Neuronal stem cell (in vitro differentiated cells): ENCODE measurements around the gene COL2A1.

Experiments
- DNase-seq: peaks from one replicate; pipeline ENCODE4 v3.0.0-alpha.2; 2013; ENCODE audit warnings: low spot score
- H2AFZ ChIP-seq: one replicate; pipeline ENCODE4 v1.6.1; 2013; ENCODE audit warnings: mild to moderate bottlenecking, low read length, inconsistent platforms
- H2AK5ac ChIP-seq: 2 replicates; pipeline ENCODE4 v1.6.1; 2013; ENCODE audit warnings: low read depth, mild to moderate bottlenecking, inconsistent platforms, low read length, moderate library complexity, mixed read lengths
- H2BK120ac ChIP-seq: 2 replicates; pipeline ENCODE4 v1.6.1; 2013; ENCODE audit warnings: low read depth, mild to moderate bottlenecking, inconsistent platforms, low read length, moderate library complexity, mixed read lengths
- H2BK12ac ChIP-seq: one replicate; pipeline ENCODE4 v1.6.1; 2013; ENCODE audit warnings: low read length, inconsistent platforms
- H2BK15ac ChIP-seq: 2 replicates; pipeline ENCODE4 v1.6.1; 2013; ENCODE audit warnings: mild to moderate bottlenecking, low read length, inconsistent platforms, mixed read lengths
- H2BK5ac ChIP-seq: one replicate; pipeline ENCODE4 v1.6.1; 2013; ENCODE audit warnings: inconsistent platforms, mild to moderate bottlenecking, low read length, moderate library complexity
- H3K14ac ChIP-seq: one replicate; pipeline ENCODE4 v1.6.1; 2013; ENCODE audit warnings: low read length, inconsistent platforms
- H3K18ac ChIP-seq: 2 replicates; pipeline ENCODE4 v1.6.1; 2013; ENCODE audit warnings: low read length, inconsistent platforms
- H3K23ac ChIP-seq: 2 replicates; pipeline ENCODE4 v1.6.1; 2013; ENCODE audit warnings: low read depth, mild to moderate bottlenecking, mixed read lengths, low read length, inconsistent platforms; ENCODE audit not compliant: poor library complexity
- H3K27ac ChIP-seq: replicated peaks from 3 replicates; pipeline ENCODE4 v1.5.1; 2013; ENCODE audit warnings: low read length, inconsistent platforms
- H3K27me3 ChIP-seq, 3 experiments: 2 replicates each; pipeline ENCODE4 v1.6.1; 2013; ENCODE audit warnings: low read length in 3 of 3, mild to moderate bottlenecking in 2 of 3, inconsistent platforms in 1 of 3, low read depth in 1 of 3, mixed read lengths in 1 of 3, moderate library complexity in 1 of 3; ENCODE audit not compliant: control insufficient read depth in 3 of 3, insufficient read depth in 3 of 3
- H3K36me3 ChIP-seq, 2 donors: replicated peaks in 1 of 2; 2 replicates each; pipeline ENCODE4 v1.6.1; 2013; ENCODE audit warnings: low read length in 2 of 2; ENCODE audit not compliant: control insufficient read depth in 2 of 2, insufficient read depth in 2 of 2
- H3K4ac ChIP-seq: 2 replicates; pipeline ENCODE4 v1.6.1; 2013; ENCODE audit warnings: inconsistent platforms, mild to moderate bottlenecking, low read length, moderate library complexity
- H3K4me1 ChIP-seq, 2 donors: 1 replicate in 1 of 2; 2 replicates in 1 of 2; pipeline ENCODE4 v1.6.1; 2013; ENCODE audit warnings: low read length in 2 of 2, low read depth in 1 of 2; ENCODE audit not compliant: control insufficient read depth in 2 of 2, insufficient read depth in 1 of 2
- H3K4me2 ChIP-seq: one replicate; pipeline ENCODE4 v1.6.1; 2013; ENCODE audit warnings: mild to moderate bottlenecking, low read length, inconsistent platforms; ENCODE audit not compliant: insufficient read depth, poor library complexity, severe bottlenecking
- H3K4me3 ChIP-seq, 2 donors: 2 replicates each; pipeline ENCODE4 v1.5.1; 2013; ENCODE audit warnings: low read length in 2 of 2, mild to moderate bottlenecking in 2 of 2, inconsistent platforms in 1 of 2, moderate library complexity in 1 of 2
- H3K79me1 ChIP-seq: one replicate; pipeline ENCODE4 v1.6.1; 2013; ENCODE audit warnings: low read depth, mild to moderate bottlenecking, inconsistent platforms, low read length, moderate library complexity
- H3K9ac ChIP-seq: one replicate; pipeline ENCODE4 v1.6.1; 2013; ENCODE audit warnings: mild to moderate bottlenecking, low read depth, low read length, inconsistent platforms; ENCODE audit not compliant: poor library complexity
- H3K9me3 ChIP-seq, 2 donors: replicated peaks in 1 of 2; 2 replicates each; pipeline versions ENCODE3 to v1.6.1; 2013; ENCODE audit warnings: low read length in 2 of 2, mild to moderate bottlenecking in 2 of 2, inconsistent platforms in 1 of 2, low read depth in 1 of 2, mixed read lengths in 1 of 2, moderate library complexity in 1 of 2; ENCODE audit not compliant: control insufficient read depth in 2 of 2, insufficient read depth in 1 of 2
- H4K8ac ChIP-seq: one replicate; pipeline ENCODE4 v1.6.1; 2013; ENCODE audit warnings: low read depth, mild to moderate bottlenecking, inconsistent platforms, low read length, moderate library complexity
- H4K91ac ChIP-seq: one replicate; pipeline ENCODE4 v1.6.1; 2013; ENCODE audit warnings: low read length, low read depth, mild to moderate bottlenecking, inconsistent platforms; ENCODE audit not compliant: poor library complexity
- WGBS, 2 donors: extraction: QIAGEN DNeasy Blood & Tissue Kit; methylation state at CpG; one replicate each; pipeline ENCODE4 v1.1.7; 2013; ENCODE audit warnings: missing lambda C conversion rate in 2 of 2, mixed read lengths in 1 of 2; ENCODE audit not compliant: insufficient read length in 2 of 2, insufficient replicate concordance in 1 of 2; ENCODE audit errors: extremely low coverage in 2 of 2; 5-methylcytosine and 5-hydroxymethylcytosine counted together

The COL2A1 gene

DNA sequence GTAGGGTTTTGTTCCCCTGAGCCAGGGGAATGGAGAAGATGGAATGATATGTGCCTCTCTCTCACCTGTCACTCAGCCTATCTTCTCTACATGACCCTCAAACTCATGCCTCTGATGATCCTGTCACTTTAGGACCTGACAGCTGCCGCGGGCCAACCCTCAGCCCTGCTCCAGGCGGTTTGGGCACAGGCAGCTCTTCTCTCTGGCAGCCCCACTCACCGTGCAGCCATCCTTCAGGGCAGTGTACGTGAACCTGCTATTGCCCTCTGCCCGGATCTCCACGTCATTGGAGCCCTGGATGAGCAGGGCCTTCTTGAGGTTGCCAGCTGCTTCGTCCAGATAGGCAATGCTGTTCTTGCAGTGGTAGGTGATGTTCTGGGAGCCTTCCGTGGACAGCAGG, 30.4 kb downstream of the COL2A1 start:
- Histone ChIP-seq H3K79me1 (no peaks in the 10 kb centered on the region), H2AK5ac (no peak overlapping the region), H3K4ac (no peak overlapping the region), H4K8ac (no peak overlapping the region), H3K4me3 (no peak overlapping the region), H3K27me3 (no peaks in the 10 kb centered on the region), H3K9me3 (peaks cover 0 to 2% of the 10 kb centered on the region in 2 donors), H2BK120ac (no peak overlapping the region), H3K23ac (no peak overlapping the region), H3K27ac (no peak overlapping the region), H3K14ac (no peak overlapping the region), H2BK5ac (no peak overlapping the region), H2BK15ac (no peak overlapping the region), H2BK12ac (no peak overlapping the region), H2AFZ (no peak overlapping the region), H3K9ac (no peak overlapping the region), H4K91ac (no peak overlapping the region), H3K18ac (no peak overlapping the region), H3K4me2 (no peak overlapping the region), H3K36me3 (peaks cover 68 to 82% of the 10 kb centered on the region in 2 donors), H3K4me1 (no peaks in the 10 kb centered on the region)
- no peak for DNase-seq
- no CpG with 5 or more reads among the region's 9 CpGs for WGBS, 2 donors

DNA sequence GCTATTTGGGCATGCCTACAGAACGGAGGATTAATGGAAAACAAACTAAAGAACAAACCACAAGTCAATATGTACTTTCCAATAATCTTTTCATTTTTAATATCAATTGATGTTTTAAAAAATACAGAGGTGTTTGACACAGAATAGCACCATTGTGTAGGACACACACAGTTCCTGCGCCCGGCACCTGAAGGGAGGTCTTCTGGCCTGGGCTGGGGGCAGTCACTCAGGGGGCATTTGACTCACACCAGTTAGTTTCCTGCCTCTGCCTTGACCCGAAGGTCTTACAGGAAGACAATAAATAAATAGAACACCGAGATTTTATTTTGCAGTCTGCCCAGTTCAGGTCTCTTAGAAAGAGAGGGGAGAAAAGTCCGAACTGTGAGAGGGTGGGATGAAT, 31.4 kb downstream of the COL2A1 start:
- Histone ChIP-seq H2BK5ac (no peak overlapping the region), H3K27me3 (no peaks in the 10 kb centered on the region), H3K4me1 (no peaks in the 10 kb centered on the region), H3K4me2 (no peak overlapping the region), H2BK15ac (no peak overlapping the region), H3K79me1 (no peaks in the 10 kb centered on the region), H3K4me3 (no peak overlapping the region), H3K9ac (no peak overlapping the region), H3K27ac (no peak overlapping the region), H3K14ac (no peak overlapping the region), H2BK12ac (no peak overlapping the region), H3K9me3 (no peaks in the 10 kb centered on the region), H3K18ac (no peak overlapping the region), H4K91ac (no peak overlapping the region), H4K8ac (no peak overlapping the region), H2AFZ (no peak overlapping the region), H3K36me3 (peaks cover 58 to 82% of the 10 kb centered on the region in 2 donors), H2AK5ac (no peak overlapping the region), H3K4ac (no peak overlapping the region), H2BK120ac (no peak overlapping the region), H3K23ac (no peak overlapping the region)
- DNase-seq, result no peak
- no CpG with 5 or more reads among the region's 6 CpGs for WGBS, 2 donors

DNA sequence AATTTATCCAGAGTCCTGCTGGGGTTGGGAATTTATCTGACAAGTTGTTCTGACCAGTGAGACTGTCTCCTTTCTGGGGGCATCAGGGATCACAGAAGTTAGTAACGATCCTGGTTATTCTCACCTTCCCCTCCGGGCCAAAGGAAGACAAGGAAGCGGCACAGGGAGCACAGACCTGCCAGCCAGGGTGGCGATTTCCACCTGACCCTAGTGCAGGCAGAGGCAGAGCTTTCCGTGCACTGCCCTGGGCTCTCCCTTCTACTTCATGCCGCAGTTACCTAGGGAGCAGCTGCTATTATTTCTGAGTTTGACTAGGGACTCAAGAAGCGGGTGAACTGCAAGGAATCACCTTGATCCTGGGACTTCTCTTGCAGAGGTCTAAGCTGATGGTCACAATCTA, 33.4 kb downstream of the COL2A1 start:
- H3K4me3 ChIP-seq, result no peak overlapping the region
- no peaks in the 10 kb centered on the region for H3K27me3 ChIP-seq
- H4K8ac ChIP-seq, result no peak overlapping the region
- no peak overlapping the region for H3K9ac ChIP-seq
- H3K14ac ChIP-seq, result no peak overlapping the region
- H3K4me2 ChIP-seq, result no peak overlapping the region
- H2BK120ac ChIP-seq, result no peak overlapping the region
- H2AFZ ChIP-seq, result no peak overlapping the region
- H3K79me1 ChIP-seq, result no peaks in the 10 kb centered on the region
- peaks cover 43 to 82% of the 10 kb centered on the region in 2 donors for H3K36me3 ChIP-seq
- no peak overlapping the region for H2BK12ac ChIP-seq
- H3K4me1 ChIP-seq, result no peaks in the 10 kb centered on the region
- no peak overlapping the region for H3K27ac ChIP-seq
- no CpG with 5 or more reads among the region's 7 CpGs for WGBS, 2 donors
- H3K18ac ChIP-seq, result no peak overlapping the region
- no peak for DNase-seq
- H4K91ac ChIP-seq, result no peak overlapping the region
- H2BK5ac ChIP-seq, result no peak overlapping the region
- no peaks in the 10 kb centered on the region for H3K9me3 ChIP-seq
- no peak overlapping the region for H3K23ac ChIP-seq
- no peak overlapping the region for H2BK15ac ChIP-seq
- H3K4ac ChIP-seq, result no peak overlapping the region
- no peak overlapping the region for H2AK5ac ChIP-seq

DNA sequence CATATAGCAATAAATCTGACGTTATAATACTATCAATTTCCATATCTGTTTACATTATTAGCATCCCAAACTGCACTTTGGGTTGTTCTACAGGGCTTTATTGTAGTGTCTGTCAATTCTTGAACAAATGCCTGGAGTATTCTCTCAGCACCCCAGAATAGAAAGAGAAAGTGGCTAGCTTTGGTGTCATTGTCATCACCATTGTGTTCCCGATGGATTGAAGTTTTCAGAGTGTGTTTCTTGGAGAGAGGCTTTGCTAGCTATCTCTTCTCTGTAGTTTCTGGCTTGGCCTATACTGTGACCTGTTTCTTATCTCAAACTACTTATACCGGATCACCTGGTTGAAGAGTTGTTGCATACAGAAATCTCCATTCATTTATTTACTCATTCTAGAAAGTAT, 34.4 kb downstream of the COL2A1 start:
- H3K4ac ChIP-seq, result no peak overlapping the region
- WGBS, 2 donors, result no CpG with 5 or more reads among the region's 3 CpGs

More for the DNA sequence above, 34.4 kb downstream of the COL2A1 start:
- H3K14ac ChIP-seq, result no peak overlapping the region
- H3K9me3 ChIP-seq, result no peaks in the 10 kb centered on the region
- H3K79me1 ChIP-seq, result no peaks in the 10 kb centered on the region
- H2AK5ac ChIP-seq, result no peak overlapping the region
- peaks cover 36 to 82% of the 10 kb centered on the region in 2 donors for H3K36me3 ChIP-seq
- no peak overlapping the region for H3K23ac ChIP-seq
- H2BK15ac ChIP-seq, result no peak overlapping the region
- no peak overlapping the region for H3K4me3 ChIP-seq
- no peak overlapping the region for H2BK12ac ChIP-seq
- H2AFZ ChIP-seq, result no peak overlapping the region
- H3K18ac ChIP-seq, result no peak overlapping the region
- H4K8ac ChIP-seq, result no peak overlapping the region
- no peak overlapping the region for H4K91ac ChIP-seq
- no peak overlapping the region for H3K27ac ChIP-seq
- H3K4me1 ChIP-seq, result no peaks in the 10 kb centered on the region
- no peak overlapping the region for H2BK5ac ChIP-seq
- no peak overlapping the region for H3K9ac ChIP-seq
- H3K27me3 ChIP-seq, result no peaks in the 10 kb centered on the region
- H3K4me2 ChIP-seq, result no peak overlapping the region
- H2BK120ac ChIP-seq, result no peak overlapping the region
- DNase-seq, result no peak
